NAMALWA (cell line): ENCODE results near the gene PFDN5.

Source experiments
- DNase-seq: peaks from one replicate; pipeline ENCODE4 v3.0.0-alpha.2; 2015; ENCODE audit warnings: low spot score

PFDN5 gene

GRCh38 chr12:53295070-53295890 is at the start of gene PFDN5:
Gene PFDN5, plus strand, starts transcription at chr12:53295542. Its CDS starts 26 bp downstream, at chr12:53295568.
- peak; percentile 93 for DNase-seq

- DNase-seq, result peak; percentile 79
Measured at GRCh38 chr12:53251477-53252348, 43.6 kb upstream of the PFDN5 start.

DNA sequence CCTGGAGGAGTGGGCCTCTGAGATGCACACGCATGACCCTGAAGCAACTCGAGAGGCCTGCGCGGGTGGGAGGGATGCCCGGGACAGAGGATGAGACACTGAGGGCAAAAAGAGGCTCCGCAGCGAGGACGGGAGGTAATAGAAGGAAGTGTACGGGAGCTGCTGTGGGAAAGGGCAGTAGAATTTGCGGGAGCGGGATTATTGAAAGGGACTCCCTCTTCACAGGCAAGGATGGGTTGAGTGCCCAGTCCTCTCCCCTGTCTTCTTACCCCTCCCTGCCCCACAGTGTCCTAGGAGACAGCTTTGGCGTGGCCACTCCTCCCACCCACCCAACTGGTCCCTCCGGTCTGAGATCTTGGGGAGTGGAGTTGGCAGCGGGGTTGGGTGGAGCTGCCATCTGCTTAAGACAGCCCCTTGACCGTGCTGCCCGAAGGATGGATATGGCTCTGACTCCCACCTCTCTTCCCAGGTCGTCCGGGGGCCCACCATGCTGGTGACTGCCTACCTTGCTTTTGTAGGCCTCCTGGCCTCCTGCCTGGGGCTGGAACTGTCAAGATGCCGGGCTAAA is 42.9 kb upstream of the PFDN5 start:
- no peak for DNase-seq

GRCh38 chr12:53253298-53253697 is 42.0 kb upstream of the PFDN5 start:
- DNase-seq, result no peak

GRCh38 chr12:53254816-53255545 is 40.4 kb upstream of the PFDN5 start:
- no peak for DNase-seq

DNA sequence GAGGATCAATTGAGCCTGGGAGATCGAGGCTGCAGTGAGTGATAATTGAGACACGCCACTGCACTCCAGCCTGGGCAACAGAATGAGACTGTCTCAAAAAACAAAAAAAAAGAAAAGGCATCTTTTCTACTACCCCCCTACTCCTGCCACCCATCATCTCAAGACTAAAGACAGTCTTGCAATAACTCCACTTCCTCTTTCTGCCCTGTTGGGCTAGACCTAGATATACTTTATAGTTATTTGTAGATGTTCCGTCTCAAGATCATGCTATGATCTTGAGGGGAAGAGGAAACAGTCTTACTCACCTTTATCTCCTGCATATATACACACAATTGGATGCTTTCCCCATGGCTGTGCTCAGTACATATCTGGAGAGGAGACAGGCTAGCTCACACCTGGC is 39.3 kb upstream of the PFDN5 start:
- DNase-seq, result peak; percentile 65

DNA sequence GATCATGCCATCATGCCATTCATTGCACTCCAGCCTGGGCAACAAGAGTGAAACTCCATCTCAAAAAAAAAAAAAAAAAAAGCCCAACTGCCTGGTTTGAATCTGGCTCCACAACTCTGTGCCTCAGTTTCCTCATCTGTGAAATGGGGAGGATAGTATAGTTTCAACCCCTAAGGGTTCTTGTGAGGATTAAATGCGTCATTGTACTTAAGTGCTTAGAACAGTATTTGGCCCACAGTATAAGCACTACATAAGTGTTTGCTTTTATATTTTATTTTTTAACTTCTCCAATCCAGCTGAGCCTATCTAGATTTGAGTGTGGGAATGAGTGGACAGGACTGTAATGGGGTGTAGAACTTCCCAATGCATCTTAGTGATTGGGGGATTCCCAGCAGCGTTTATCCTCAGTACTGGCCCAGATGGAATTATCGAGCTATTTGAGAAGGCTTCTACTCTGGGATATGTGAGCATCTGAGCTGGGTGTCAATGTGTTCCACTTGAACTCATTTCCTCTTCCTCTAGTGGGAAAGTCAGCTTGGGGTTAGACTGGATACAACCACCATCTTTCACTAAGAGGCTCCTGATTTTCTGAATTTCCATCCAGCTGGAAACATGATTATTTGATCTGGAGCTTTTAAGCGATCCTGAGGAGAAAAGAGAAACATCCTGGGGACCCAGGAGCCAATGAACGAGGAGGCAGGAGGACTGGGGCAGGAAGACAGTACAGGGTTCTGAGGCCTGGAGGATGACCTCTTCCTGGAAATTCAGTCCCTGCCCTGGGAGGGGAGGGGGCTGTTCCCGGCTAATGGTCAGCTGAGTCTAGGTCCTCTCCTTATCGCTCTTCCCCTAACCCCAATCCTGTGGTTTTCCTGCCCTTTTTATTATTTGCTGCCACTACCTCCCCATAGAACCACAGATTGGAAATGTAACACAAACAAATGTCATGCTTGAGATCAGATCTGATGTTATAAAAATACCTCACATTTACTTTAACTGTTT is 36.5 kb upstream of the PFDN5 start:
- no peak for DNase-seq

GRCh38 chr12:53259891-53260290 is 35.5 kb upstream of the PFDN5 start:
- no peak for DNase-seq

GRCh38 chr12:53265783-53266182 is 29.6 kb upstream of the PFDN5 start:
- no peak for DNase-seq

DNA sequence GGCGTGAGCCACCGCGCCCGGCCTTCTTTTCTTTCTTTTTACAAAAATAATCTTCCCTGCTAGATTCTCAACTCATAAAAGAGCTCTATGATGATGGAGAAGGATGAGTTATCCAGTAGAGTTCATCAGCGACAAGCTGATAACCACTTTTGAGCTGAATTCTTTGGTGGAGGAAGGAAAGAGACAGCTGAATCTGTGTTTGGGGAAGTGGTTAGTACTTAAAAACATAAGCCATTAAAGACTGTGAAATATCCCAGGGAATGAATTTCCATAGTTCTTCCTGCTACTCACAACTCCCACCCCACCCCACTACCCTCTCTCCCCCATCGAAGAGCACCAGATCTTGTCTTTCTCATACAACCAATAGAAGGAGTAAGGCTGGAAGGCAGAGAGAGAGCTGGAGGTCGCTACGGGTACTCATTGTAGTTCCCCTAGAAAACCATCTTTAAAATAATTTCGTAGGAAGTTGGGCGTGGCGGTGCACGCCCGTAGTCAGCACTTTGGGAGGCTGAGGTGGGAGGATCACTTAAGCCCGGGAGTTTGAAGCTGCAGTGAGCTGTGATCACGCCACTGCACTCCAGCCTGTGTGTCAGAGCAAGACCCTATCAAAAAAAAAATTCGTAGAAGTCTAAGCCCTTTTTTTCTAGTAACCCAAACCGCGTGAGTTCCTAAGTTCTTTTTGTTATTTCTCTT is 27.9 kb upstream of the PFDN5 start:
- no peak for DNase-seq

- peak; percentile 89 for DNase-seq
Measured at GRCh38 chr12:53267999-53268629, 27.2 kb upstream of the PFDN5 start, which contains the start of gene ESPL1. Gene ESPL1, plus strand, starts transcription at chr12:53268299. Its CDS starts 468 bp downstream, at chr12:53268767.

- peak; percentile 16 for DNase-seq
Measured at GRCh38 chr12:53268630-53269562, 26.4 kb upstream of the PFDN5 start.

DNA sequence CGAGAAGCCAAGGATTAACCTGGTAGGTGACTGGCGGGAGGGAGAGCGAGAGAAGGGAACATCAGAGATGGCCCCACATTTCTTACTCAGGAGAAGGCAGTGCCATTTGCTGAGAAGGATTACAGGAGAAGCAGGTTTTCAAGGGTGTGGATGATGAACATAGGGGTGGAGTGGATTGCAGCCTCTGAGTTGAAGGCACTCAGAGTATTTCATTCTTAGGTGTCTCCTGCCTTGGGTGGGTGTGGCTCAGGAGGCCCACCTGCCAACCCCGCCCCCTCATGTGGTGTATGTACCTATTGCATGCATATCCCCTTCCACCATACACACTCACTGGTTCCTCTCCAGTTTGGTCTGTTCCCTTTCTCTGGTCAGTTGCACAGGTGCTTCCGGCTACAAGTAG is 20.9 kb upstream of the PFDN5 start:
- no peak for DNase-seq

DNA sequence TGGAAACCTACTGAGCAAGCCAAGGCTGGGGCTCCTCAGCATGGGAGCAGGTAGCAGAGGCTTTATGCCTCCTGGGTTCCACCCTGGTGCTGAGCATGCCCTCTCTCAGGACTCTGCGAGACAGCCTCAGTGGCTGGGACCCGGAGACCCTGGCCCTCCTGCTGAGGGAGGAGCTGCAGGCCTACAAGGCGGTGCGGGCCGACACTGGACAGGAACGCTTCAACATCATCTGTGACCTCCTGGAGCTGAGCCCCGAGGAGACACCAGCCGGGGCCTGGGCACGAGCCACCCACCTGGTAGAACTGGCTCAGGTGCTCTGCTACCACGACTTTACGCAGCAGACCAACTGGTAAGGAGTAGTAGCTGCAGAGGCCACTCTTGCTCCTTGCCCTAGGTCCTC is 18.8 kb upstream of the PFDN5 start:
- no peak for DNase-seq

DNA sequence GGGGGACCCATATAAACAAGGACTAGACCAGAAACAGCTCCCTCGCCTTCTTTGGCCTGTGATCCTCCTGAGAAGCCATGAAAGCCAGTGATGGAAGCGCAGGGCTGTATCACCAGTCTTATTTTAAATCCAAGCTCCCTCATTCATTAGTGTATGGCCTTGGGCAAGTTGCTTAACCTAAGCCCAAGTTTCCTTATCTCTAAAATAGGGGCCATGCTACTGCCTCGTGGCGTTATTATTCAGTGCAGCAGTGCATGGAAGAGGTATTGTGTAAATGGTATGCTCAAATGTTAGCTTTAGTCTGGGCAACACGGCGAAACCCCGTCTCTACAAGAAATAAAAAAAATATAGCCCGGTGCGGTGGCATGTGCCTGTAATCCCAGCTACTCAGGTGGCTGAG is 17.4 kb upstream of the PFDN5 start:
- DNase-seq, result no peak

DNA sequence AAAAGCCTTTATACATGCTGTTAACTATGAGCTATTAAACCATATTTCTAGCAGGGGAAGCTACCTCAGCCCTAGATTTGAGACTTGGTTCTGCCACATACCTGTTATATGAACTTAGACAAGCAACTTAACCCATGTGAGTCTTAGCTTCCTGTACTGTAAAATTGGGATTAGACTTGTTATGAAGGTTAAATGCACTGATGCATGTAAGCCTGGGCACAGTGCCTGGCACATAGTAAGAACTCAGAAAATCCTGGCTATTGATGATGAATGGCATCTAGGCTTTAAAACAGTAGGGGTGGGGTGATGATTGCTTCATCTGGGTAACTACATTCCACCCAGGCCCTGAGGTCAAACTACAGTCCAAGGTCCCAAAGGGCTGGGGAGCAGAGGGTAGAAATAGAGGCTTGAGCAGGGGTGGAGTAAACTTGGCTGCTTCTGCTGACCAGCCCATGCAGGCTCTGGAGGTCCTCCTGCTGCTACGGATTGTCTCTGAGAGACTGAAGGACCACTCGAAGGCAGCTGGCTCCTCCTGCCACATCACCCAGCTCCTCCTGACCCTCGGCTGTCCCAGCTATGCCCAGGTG is 16.0 kb upstream of the PFDN5 start:
- no peak for DNase-seq

- no peak for DNase-seq
Measured at GRCh38 chr12:53279888-53280498, 15.3 kb upstream of the PFDN5 start.

DNA sequence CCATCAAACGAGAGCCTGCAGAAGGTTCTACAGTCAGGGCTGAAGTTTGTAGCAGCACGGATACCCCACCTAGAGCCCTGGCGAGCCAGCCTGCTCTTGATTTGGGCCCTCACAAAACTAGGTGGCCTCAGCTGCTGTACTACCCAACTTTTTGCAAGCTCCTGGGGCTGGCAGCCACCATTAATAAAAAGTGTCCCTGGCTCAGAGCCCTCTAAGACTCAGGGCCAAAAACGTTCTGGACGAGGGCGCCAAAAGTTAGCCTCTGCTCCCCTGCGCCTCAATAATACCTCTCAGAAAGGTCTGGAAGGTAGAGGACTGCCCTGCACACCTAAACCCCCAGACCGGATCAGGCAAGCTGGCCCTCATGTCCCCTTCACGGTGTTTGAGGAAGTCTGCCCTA is 8.9 kb upstream of the PFDN5 start:
- no peak for DNase-seq
